NCI-H69 (cell line): ENCODE measurements around the gene RBM33.
A peak's percentile ranks its signal among the peaks of the same experiment; 100 is the strongest.
"Not testable (repeated sequence)": the region's sequence is repeated elsewhere in the genome, so short reads cannot be mapped to it uniquely, and the experiment has no call there.

Experiments used
- DNase-seq: peaks from one replicate; lab custom pipeline; 2025; lab: John Stamatoyannopoulos, UW

Gene RBM33

GRCh38 chr7:155809332-155809946, 165.0 kb downstream of the RBM33 start:
- DNase-seq, result no peak

- peak; percentile 15 for DNase-seq
These were observed 165.7 kb downstream of the RBM33 start for GRCh38 chr7:155809947-155810769.

GRCh38 chr7:155810770-155811559, 166.5 kb downstream of the RBM33 start:
- no peak for DNase-seq

- DNase-seq, result peak; percentile 16
These were observed 167.1 kb downstream of the RBM33 start for GRCh38 chr7:155811560-155811894.

GRCh38 chr7:155811895-155812761, 167.7 kb downstream of the RBM33 start, which contains the start of gene SHH:
Gene SHH (minus strand): TSS chr7:155812463. CDS start chr7:155812122, 341 bp downstream.
- DNase-seq, result peak; percentile 42

GRCh38 chr7:155813125-155813524, 168.7 kb downstream of the RBM33 start:
- no peak for DNase-seq

- DNase-seq, result no peak
These were observed 169.3 kb downstream of the RBM33 start for GRCh38 chr7:155813546-155814315.

GRCh38 chr7:155814316-155815276, 170.1 kb downstream of the RBM33 start:
- no peak for DNase-seq

- DNase-seq, result peak; percentile 31
These were observed 171.1 kb downstream of the RBM33 start for GRCh38 chr7:155815332-155816191.

GRCh38 chr7:155816192-155816508, 171.7 kb downstream of the RBM33 start:
- DNase-seq, result no peak

- DNase-seq, result no peak
These were observed 172.5 kb downstream of the RBM33 start for GRCh38 chr7:155816996-155817395.

GRCh38 chr7:155817515-155817914, 173.1 kb downstream of the RBM33 start:
- not testable (repeated sequence) for DNase-seq

GRCh38 chr7:155818154-155818819, 173.8 kb downstream of the RBM33 start:
- no peak for DNase-seq

- DNase-seq, result no peak
These were observed 174.3 kb downstream of the RBM33 start for GRCh38 chr7:155818820-155819168.

- DNase-seq, result no peak
These were observed 174.7 kb downstream of the RBM33 start for GRCh38 chr7:155819186-155819585.

GRCh38 chr7:155820246-155820645, 175.8 kb downstream of the RBM33 start:
- no peak for DNase-seq

GRCh38 chr7:155820788-155821187, 176.3 kb downstream of the RBM33 start:
- no peak for DNase-seq

GRCh38 chr7:155821851-155822250, 177.4 kb downstream of the RBM33 start:
- DNase-seq, result no peak
